Embryonic facial prominence (tissue), 1 donor: Measurements from ENCODE around the gene TMEM63C.

Experiments
- DNase-seq: peaks from one replicate; pipeline ENCODE4 v3.0.0-alpha.2; 2016; ENCODE audit errors: extremely low spot score

Gene TMEM63C

GRCh38 chr14:77256694-77257093, 75.1 kb downstream of the TMEM63C start:
- no peak for DNase-seq

GRCh38 chr14:77257700-77258099, 76.1 kb downstream of the TMEM63C start:
- DNase-seq: no peak

- no peak for DNase-seq
Observed at GRCh38 chr14:77258566-77258965, 77.0 kb downstream of the TMEM63C start.

- no peak for DNase-seq
Observed at GRCh38 chr14:77259025-77259715, 77.6 kb downstream of the TMEM63C start.

GRCh38 chr14:77260199-77260598, 78.6 kb downstream of the TMEM63C start:
- DNase-seq: no peak

GRCh38 chr14:77260631-77261030, 79.0 kb downstream of the TMEM63C start:
- no peak for DNase-seq

GRCh38 chr14:77264466-77265186, 83.0 kb downstream of the TMEM63C start:
- no peak for DNase-seq

- DNase-seq: no peak
Observed at GRCh38 chr14:77265187-77265515, 83.6 kb downstream of the TMEM63C start.

GRCh38 chr14:77265561-77266335, 84.2 kb downstream of the TMEM63C start:
- DNase-seq: no peak

- DNase-seq: no peak
Observed at GRCh38 chr14:77266336-77266735, 84.7 kb downstream of the TMEM63C start.

GRCh38 chr14:77267937-77268699, 86.5 kb downstream of the TMEM63C start:
- DNase-seq: no peak

- no peak for DNase-seq
Observed at GRCh38 chr14:77268989-77269600, 87.5 kb downstream of the TMEM63C start.

- no peak for DNase-seq
Observed at GRCh38 chr14:77270361-77271112, 88.9 kb downstream of the TMEM63C start.

GRCh38 chr14:77271113-77271710, 89.6 kb downstream of the TMEM63C start, which contains the start of gene NGB:
NGB (minus strand) TSS chr14:77271206; CDS start chr14:77270937, 269 bp downstream.
- no peak for DNase-seq

GRCh38 chr14:77272261-77272660, 90.7 kb downstream of the TMEM63C start:
- DNase-seq: no peak

GRCh38 chr14:77273796-77274195, 92.2 kb downstream of the TMEM63C start:
- DNase-seq: no peak

- DNase-seq: no peak
Observed at GRCh38 chr14:77275041-77275580, 93.5 kb downstream of the TMEM63C start.

- no peak for DNase-seq
Observed at GRCh38 chr14:77275601-77276017, 94.0 kb downstream of the TMEM63C start.

GRCh38 chr14:77276295-77276935, 94.8 kb downstream of the TMEM63C start:
- DNase-seq: no peak
